RWPE1 (cell line): ENCODE data around the gene CDH11.

Source experiments
- CTCF ChIA-PET: fragments of 350-600 bp; sonication (Branson Sonifier 250); formaldehyde crosslinking; extraction: SDS; loops from one replicate; lab custom pipeline; 2021; lab: Yijun Ruan, JAX
- POLR2A ChIA-PET: fragments of 400-600 bp; formaldehyde crosslinking; extraction: SDS; loops from one replicate; lab custom pipeline; 2020; ENCODE audit warnings: antibody characterized with exemption; ENCODE audit not compliant: low non-redundant PET; lab: Yijun Ruan, JAX
- DNase-seq: peaks from one replicate; pipeline ENCODE4 v3.0.0; 2012; ENCODE audit warnings: low spot score
- H3K27ac ChIP-seq: fragments of 450-650 bp; 2 replicates; pipeline ENCODE4 v1.5.1; 2017
- CTCF ChIP-seq: fragments of 450-650 bp; conservative IDR thresholded peaks from 2 replicates; pipeline ENCODE4 v1.5.1; 2017; ENCODE audit warnings: low read depth, mild to moderate bottlenecking

Gene CDH11

GRCh38 chr16:64952177-64952576 is 169.7 kb downstream of the CDH11 start:
- DNase-seq: no peak
- ChIA-PET CTCF (no interaction called here), POLR2A (no interaction called here)
- TF ChIP-seq CTCF: no peak
- no peak overlapping the region for H3K27ac ChIP-seq

GRCh38 chr16:64951193-64951592 is 170.7 kb downstream of the CDH11 start:
- POLR2A ChIA-PET: no interaction called here
- CTCF ChIA-PET: no interaction called here

GRCh38 chr16:64950731-64951130 is 171.1 kb downstream of the CDH11 start:
- H3K27ac ChIP-seq: no peak overlapping the region
- no peak for DNase-seq
- no peak for TF ChIP-seq CTCF
- ChIA-PET POLR2A (no interaction called here), CTCF (no interaction called here)

More at GRCh38 chr16:64951193-64951592, 170.7 kb downstream of the CDH11 start:
- TF ChIP-seq CTCF: no peak
- H3K27ac ChIP-seq: no peak overlapping the region
- DNase-seq: no peak

- POLR2A ChIA-PET: no interaction called here
- CTCF ChIA-PET: no interaction called here
- TF ChIP-seq CTCF: no peak
- no peak for DNase-seq
- no peak overlapping the region for H3K27ac ChIP-seq
Measured at GRCh38 chr16:64950262-64950661, 171.6 kb downstream of the CDH11 start.

- no peak for TF ChIP-seq CTCF
- H3K27ac ChIP-seq: no peak overlapping the region
- no peak for DNase-seq
- ChIA-PET POLR2A (no interaction called here), CTCF (no interaction called here)
Measured at GRCh38 chr16:64948056-64948455, 173.8 kb downstream of the CDH11 start.

GRCh38 chr16:64947651-64948050 is 174.2 kb downstream of the CDH11 start:
- POLR2A ChIA-PET: no interaction called here
- no peak overlapping the region for H3K27ac ChIP-seq
- no peak for DNase-seq
- CTCF ChIA-PET: no interaction called here
- no peak for TF ChIP-seq CTCF

- no peak for TF ChIP-seq CTCF
- ChIA-PET CTCF (no interaction called here), POLR2A (no interaction called here)
- no peak overlapping the region for H3K27ac ChIP-seq
- no peak for DNase-seq
Measured at GRCh38 chr16:64933885-64934284, 188.0 kb downstream of the CDH11 start.
